SKM-1 (cell line): ENCODE measurements around the gene CACNA2D2.
"Not testable (repeated sequence)": the region's sequence is repeated elsewhere in the genome, so short reads cannot be mapped to it uniquely, and the experiment has no call there.

Experiments
- DNase-seq: peaks from one replicate; lab custom pipeline; 2025; ENCODE audit not compliant: unreplicated experiment; lab: John Stamatoyannopoulos, UW

The CACNA2D2 gene

DNA sequence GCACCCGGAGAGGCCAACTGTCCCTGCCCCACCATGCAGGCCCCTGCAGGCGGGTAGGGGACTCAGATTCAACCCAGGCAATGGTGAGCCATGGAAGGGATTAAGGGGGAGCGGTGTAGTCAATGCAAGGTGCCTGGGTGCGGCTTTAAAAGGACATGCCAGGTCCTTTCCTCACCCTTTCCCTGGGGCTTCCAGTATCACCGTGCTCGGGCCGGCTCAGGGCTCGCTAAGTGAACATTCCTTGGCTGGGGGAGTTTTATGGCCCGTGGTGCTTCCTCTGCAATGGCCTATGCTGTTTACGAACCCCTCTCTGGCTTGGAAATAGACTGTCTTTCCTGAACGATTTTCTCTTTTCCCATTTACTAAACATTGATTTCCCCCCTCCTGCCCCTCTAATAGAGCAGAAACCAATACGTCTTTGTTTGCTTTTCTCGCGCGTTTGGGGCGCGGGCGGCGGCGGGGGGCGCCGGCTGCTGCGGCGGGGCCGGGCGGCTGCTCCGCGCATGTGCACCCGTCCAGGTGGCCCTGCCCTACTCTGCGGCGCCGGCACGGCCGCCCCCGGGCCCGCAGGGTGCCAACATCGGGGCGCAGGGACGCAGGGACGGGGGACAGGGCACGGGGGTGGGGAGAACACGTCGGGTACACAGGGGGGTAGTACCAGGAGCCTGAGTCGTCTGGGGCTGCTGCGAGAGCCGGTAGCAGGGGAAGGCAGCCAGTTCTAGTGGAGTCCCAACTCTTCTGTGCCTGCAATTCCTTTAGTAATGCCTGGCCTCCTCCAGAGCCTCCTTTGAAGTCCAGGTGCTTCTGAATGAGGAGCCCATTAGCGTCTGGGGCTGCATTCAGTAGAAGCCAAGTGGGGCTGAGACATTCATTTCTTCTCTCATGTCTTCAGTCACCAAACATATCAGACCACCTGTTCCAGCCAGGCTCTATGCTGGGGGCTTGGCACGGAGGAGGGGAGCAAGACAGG is 26.9 kb upstream of the CACNA2D2 start:
- no peak for DNase-seq

DNA sequence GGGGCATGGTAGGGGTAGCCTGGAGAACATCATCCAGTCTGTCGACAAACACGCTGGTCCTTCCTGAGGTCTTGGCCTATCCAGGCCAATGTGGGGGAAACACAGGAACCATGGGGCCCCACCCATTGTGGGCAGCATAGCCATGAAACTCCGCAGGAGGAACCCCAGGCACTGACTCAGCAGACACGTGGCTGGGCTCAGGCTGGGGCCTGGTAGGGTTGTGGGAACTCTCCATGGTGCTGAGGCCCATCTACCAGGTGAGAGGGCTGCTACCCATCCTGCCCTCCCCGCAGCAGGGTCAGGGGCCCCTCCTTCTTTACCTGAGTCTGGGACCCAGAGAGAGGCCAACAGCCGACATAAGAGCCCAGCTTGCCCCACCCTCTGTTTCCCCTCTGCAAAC is 22.6 kb upstream of the CACNA2D2 start:
- DNase-seq: no peak

DNA sequence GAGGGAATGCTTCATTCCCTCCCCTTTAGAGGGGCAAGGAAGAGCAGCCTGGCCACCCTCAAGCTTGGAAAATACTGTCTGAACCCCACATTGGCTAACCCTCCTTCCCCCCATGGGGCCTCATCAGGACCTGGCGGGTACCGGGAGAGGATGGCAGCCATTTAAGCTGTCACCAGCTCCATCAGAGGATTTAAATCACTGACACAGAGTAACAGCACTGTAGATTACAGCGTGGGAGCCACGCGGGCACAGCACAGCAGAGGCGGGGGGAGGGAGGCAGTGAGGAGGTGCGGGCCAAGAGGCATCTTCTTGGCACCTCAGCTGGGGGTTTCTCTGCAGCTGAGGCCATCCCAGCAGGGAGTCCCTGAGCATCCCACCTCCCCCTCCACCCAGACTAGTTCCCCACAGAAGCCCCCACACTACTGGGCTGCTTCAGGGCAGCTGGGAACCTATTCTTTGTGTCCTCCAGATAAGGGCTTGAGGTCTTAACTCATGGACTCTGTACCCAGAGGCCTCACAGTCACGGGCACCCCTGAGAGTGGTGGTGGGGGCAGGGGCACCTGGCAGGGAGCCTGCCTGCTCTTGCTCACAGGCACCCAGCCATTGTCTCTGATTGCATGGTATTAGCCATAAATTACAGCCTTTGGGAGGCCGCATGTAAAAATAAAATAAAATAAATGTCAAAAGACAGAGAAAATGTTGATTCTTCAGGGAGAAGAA is 21.9 kb upstream of the CACNA2D2 start:
- DNase-seq: no peak

DNA sequence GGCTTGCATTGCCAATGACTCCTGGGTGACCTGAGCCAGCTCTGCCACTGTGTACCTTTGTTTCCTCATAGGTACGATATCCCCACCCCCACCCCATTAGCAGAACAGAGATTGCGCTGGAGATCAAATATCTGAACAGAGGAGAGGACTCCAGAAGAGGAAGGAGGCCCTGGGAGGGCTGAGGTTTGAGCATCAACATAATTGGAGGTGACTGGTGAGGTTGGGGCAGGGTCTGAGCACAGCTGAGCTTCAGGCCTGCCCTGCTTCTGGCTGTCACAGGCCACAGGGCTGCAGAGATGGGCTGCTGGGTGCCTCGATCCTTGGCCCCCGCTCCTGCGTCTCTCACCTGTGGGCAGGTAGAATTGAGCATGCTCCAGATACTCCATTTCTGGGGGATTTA is 21.3 kb upstream of the CACNA2D2 start:
- no peak for DNase-seq

DNA sequence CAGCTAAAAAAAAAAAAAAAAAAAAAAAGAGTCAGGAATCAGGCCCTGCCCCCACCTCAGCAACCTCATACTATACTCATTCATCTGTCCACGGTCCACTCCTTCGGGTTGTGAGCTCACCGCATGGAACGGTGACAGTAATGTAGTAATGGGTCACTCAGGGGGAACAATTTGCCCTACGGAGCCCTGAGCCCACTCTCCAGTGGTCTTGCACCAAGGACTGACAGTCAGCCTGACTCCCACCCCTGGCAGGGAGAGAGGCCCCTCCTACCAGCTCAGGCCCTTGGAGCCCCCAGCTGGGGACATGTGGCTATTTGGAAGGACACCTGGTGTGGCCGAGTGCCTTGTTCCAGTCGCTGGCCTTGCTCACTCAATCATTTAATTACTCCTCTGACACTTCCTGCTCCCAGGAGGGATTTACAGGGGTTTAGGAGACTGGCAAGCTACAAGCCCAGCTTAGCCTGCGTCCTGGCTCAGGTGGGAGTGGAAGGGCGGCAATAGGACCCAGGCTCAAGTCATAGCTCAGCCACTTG is 19.9 kb upstream of the CACNA2D2 start:
- no peak for DNase-seq

DNA sequence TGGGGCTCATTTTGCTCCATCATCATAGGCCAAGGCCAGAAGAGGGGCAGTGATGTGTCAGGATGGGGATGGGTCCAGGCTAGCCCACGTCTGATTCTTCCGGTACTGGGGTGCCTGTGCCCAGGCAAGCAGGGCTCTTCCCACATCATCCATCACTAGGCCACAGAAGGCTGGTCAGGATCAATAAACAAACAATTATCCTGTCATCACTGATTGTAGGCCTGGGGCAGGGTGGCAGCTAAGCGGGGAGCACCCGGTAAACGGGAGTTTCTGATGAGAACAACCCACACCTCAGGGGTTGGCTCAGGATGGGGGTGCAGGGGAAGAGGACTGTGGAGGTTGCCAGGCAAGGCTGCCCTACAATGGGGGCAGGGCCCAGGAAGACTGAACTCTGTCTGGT is 18.1 kb upstream of the CACNA2D2 start:
- DNase-seq: no peak

DNA sequence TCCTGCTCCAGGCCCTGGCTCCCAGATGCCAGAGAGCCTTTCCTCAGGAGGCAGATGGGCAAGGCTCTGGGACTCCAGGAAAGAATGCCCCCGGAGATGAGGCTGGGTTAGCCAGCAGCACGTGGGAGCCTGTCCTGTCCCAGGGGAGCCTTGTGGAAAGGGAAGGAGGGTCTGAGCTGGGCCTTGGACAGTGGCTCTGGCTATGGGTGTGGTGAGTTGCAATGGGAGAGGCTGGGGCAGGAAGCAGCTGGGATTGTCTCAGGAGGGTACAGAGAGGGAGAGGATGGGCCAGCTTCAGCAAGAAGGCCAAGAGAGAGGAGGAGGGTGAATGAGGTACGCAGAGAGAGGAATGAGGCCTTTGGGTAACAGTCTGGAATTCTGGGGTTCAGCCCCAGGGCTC is 17.4 kb upstream of the CACNA2D2 start:
- no peak for DNase-seq

DNA sequence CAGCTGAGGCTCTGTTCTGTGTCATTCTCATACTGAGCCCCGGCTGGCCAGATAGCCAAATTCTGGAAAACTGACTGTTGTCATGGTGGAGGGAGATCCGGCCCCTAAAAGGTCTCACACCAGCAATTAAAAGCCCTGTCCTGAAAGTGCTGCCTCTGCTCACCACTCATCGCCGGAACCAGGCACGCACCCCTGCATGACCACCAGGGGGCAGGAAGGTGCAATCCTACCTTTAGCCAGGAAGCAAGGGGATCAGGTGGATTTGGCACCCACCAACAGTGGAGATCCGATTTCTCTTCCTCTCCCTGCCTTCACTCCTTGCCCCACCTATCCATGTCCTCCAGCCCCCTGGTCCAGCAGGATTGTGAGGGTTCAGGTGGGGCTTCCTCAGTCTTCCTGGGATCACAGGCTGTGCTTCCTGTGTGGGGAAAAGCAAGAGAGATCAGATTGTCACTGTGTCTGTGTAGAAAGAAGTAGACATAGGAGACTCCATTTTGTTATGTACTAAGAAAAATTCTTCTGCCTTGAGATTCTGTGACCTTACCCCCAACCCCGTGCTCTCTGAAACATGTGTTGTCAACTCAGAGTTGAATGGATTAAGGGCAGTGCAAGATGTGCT is 16.1 kb upstream of the CACNA2D2 start:
- DNase-seq: peak; percentile 48

DNA sequence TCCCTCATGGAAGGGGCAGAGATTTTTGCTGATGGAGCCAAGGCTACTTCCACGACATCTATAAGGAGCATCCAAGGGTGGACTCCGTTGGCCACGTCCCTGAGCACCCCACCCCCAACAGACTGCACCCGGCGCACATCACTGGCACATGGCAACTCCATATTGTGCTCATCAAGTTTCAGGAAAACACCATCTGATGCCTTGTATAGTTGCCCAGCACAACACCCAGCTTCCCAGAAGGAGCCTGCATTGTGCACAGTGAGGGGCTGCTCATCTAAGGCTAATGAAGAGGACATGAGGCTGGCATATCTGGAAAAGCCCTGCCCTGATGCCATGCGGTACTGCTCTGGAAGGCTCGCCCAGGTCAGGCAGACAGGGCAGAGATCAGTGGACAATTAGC is 15.0 kb upstream of the CACNA2D2 start:
- DNase-seq: no peak

DNA sequence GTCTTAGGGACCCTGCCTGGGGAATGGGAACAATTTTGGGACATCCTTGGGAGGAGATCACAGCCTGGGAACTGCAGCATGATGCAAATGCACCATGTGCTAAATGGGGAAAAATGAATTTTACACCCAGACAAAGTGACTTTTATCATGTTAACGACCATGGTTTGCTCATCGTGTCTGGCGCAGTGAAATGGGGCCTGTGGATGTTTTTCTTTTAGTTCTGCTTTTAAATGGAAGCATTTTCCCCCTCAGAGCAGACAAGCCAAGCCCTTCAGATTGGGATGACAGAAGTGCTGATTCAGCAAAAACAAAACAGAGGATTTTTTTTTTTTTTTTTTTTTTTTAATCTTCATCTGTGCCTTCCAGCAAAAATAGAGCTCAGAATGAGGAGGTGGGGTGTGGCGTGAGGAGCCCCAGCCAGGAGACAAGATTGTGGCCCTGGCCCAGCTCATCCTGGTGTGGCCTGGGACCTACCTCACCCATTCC is 14.3 kb upstream of the CACNA2D2 start:
- DNase-seq: no peak

DNA sequence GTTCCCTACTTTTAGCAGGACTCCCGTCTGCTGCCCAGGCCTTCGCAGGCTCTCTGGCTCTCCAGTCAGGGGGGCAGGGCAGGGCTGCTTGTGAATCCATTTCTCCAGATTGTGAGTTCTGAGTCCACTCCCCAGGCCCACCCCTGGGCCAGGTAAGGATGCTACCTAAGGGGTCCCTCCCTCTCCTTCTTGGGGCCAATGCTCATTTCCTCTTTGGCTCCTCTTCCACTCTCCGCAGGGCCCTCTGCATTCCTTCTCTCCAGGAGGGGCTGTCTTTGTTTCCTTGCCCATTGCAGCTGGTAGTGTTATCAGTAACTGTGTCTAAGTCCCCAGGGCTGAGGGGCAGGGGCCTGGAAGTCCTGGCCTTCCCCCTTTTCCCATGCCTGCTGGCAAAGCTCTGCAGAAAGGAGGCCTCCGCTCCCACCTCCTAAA is 13.0 kb upstream of the CACNA2D2 start:
- DNase-seq: no peak

DNA sequence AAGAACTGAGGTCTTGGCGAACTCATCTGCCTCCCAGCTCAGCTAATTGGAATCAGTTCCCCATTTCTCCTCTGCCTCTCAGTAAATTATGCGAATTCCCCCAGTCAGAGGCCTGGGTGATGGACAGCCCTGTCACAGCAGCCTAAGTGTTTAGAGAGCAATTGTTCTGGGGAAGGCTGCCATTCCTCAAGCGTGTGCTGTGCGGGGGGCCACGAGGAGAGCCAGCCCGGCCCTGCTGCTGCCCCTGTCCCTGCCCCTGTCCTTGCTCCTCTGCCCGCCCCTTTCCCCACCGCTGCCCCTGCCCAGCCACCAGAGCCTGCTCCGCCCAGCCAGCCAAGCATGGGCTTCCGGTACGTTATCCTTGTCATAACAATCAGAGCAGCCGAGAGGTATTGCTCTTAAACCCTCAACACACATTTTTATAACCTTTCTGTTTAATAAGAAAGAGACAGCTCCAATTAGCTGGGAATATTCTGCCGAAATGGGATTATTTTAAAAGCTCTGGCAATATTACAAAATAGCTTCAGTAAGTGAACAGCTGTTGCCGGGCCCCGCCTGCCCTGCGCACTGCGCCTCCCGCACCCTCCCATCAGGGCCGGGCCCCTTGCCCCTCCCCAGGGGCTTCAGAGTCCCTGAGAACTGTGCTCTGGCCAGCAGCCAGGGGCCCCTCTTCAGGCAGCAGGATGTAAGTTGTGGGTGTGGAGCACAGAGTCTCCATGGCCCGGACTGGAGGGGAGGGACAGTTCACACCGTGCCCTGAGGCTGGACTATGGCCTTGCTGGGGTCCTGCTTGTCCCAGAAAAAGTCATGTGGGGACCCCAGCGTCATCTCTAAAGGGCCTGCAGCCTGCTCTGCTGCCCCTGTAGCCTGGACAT is 12.4 kb upstream of the CACNA2D2 start:
- no peak for DNase-seq

DNA sequence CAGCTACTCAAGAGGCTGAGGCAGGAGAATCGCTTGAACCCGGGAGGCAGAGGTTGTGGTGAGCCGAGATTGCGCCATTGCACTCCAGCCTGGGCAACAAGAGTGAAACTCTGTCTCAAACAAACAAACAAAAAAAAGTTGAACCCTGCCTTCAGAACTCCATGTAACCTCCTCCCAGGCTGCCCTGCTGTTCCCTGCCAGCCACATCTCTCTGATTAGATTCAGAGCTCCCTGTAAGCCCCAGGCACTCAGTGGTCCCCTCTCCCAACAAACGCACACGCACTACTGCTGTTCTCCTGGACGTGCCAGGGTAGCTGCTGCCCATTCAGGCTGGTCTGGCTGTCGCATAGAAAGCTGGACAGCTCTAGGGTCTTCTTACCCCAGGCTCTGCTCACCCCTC is 9.5 kb upstream of the CACNA2D2 start:
- DNase-seq: not testable (repeated sequence)

DNA sequence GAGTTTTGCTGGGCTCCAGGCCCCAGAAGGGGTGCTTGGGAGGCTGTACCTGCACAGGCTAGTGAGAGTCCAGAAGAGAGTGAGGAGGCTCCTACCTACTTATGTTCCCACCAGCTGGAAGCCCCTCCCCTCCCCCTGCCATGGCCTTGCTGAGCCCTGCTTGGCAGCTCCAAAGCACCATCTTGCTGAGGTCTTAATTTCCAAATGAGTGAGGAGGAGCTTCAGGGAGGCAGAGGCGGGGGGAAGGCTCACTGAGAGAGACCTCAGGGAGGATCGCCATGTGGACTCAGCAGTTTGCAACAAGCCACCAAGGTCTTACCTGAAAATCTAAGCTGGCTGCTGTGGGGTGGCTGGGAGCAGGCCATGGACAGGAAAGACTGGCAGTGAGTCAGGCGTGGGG is 8.7 kb upstream of the CACNA2D2 start:
- no peak for DNase-seq

DNA sequence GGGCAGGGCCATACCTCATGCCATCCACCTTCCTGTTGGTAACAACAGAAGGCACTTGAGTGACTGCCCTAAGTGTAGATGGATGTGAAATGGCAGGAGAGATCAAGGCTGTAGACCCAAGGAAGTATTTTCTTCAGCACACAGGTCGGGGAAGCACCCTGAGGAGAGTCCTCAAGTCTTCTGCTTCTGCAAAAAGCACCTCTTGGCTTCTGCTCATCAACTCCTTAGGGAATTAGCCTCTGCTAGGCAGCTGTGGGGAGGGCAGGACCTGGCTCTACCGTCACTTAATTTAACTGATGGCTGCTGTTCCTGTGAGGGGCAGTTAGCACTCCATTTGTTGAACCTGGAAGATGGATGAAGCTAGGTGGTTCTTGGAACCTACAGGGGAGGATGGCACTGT is 6.9 kb upstream of the CACNA2D2 start:
- no peak for DNase-seq

DNA sequence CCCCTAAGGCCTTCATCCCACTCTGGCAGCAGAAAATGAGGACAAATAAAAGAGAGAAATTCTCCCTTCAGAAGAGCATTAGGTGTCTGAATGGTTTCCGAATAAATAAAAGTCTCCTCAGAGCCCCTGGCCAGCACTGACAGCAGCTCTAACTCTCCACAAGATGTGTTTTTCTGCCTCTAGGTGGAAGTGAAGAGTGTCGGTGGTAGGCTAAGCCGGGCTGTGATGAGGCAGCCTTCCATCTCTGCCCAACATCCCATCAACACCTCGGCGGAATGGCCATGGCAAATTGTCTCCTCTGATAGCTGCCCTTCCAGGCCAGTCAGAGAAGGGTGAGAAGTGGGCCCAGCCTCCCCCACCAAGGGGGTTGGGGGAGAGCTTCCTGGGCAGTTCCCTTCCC is 6.3 kb upstream of the CACNA2D2 start:
- DNase-seq: no peak

DNA sequence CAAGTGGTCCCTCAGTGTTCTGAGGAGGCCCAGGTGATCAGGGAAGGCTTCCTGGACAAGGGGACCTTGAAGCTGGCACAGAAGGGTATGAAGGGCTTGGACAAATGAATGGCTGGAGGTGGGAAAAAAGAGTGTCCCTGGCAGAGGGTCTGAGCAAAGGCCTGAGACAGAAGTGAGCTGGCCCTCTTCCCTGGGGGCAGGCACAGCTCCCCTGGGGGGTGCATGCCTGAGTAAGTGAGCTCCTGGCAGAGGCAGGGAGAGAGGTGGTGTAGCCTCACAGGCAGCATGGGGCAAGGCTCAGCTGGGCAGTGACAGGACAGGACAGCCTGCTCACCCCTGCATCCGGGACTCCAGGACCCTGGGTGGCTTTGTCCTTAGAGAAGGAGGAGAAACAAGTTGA is 5.4 kb upstream of the CACNA2D2 start:
- DNase-seq: no peak

DNA sequence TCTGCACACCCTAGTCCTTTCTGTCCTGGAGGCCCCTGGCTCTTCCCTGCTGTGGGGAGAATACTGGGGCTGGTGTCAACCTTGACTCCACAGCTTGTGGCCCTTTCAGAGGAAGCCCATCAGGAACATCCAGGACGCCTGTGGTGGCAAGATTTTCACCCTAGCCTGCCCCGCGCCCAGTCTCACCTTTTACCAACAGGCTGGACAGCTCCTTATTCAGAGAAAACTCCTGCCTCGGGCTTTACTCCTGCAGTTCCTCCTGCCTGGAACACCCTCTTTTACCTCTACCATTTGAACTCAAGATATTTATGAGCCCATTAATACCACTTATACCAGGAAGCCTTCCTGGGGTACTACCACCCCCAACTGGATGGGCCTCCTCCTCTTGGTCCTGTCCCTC is 2.7 kb upstream of the CACNA2D2 start:
- DNase-seq: no peak

DNA sequence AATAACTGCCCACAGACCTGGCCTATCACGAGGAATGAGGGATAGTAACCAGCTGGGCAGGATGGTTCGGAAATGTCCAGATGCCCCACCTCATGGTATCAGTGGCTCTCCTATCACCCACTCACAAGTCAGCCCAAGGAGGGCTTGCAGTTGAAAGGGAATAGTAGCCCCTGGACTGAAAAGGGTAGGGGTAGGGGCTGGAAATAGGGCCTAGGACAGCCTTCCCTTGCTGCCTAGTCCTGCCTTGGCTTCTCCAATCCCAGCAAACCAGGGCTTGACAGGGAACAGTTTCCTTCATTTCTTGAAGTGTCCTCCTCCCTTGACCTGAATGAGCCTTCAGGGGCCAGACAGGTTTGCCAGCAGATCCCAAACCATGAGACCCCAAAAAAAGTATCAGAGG is 1.2 kb upstream of the CACNA2D2 start:
- DNase-seq: no peak

DNA sequence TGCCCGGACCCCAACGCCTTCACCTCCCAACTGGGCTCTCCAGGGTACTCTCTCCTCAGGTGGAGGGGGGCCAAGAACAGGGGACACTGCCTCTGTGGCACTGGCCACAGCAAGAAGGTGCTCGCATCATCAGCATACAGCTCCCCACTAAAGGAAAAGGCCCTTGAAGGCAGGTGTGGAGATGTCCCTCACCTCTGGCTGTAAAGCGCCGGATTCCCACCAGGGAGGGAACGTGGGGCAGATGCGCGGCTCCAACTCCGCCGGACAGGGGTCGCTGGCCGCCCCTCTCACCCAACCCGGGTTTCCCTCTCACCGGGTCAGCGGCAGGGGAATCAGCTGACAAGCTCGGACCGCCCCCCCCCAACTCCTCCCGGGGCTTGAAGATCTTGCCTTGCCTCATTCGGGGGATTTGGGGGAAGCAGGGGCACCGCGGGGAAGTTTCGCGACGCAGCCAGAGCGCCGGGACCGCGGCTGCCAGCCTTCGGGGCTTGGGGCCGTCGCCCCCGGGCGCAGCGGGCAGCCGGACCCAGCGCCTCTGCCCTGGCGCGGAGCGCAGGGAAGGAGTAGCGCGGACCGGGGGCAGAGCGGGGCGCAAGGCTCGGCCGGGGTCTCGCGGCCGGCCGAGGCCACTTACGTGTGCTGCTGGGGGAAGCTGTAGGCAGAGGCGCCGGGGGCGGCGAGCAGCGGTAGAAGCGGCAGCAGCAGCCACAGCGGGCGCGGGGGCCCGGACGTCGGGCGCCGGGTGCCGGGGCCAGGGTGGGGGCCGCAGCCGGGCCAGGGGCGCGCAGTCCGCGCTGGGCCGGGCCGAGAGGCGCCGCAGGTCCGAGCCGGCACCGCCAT is 630 bp downstream of the CACNA2D2 start:
- no peak for DNase-seq
